A549 treated with AZD2906 at 1 μM for 4 hours (cell line): Measurements from ENCODE around the gene PIGS. TPM values are rescaled to one million over a fixed set of nuclear protein-coding genes. Genes with fewer than 3 reads are reported as not detected.

Experiments used
- total RNA-seq: library from RNA; stranded (reverse); fragments of 200-300 nt; extraction: Qiagen RNA extraction; gene quantifications from 5 replicates; pipeline ENCODE4 v1.2.3, GENCODE V29; 2022

Gene PIGS
- total RNA-seq: 56.2 to 63.4 TPM (median 58.3 TPM) in 5 replicates

DNA sequence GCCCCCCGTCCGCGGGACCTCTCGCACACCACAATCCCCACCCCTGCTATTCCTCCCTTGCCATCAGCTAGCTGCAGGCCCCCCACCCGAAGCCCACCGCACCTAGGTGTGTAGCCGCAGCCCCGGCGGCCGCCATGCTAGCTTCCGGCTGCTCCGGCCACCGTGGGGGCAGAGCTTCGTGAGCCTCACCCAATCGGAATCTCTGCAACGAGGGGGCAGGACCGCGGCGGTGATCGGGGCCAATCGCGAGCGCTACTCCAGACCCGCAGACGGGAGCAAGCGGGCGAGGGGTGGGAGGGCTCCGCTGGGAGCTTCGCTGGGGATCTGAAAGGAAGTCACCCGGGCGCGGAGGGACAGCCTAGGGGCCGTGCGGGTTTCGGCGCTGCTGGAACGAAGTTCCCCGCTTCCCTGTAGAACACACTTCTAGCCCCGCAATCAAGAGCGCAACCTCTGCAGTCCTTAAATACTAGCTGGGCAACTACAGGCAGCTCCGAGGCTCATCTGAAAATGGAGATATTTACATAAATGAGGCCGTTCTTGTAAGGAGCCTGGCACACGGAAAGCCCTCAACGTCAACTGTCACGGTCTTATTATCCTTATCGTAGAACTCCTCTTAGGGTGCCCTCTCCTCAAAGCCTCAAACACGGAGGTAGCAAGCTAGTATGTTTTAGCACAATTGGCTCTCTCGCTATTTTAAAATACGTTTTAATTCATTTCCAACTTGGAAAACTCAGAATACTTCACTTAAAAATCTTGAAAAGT is at the start of gene PIGS:
TSS of gene PIGS (minus strand) at position 164 of the 762 bp plus-strand sequence. CDS start at position 136, 28 bp downstream.

DNA sequence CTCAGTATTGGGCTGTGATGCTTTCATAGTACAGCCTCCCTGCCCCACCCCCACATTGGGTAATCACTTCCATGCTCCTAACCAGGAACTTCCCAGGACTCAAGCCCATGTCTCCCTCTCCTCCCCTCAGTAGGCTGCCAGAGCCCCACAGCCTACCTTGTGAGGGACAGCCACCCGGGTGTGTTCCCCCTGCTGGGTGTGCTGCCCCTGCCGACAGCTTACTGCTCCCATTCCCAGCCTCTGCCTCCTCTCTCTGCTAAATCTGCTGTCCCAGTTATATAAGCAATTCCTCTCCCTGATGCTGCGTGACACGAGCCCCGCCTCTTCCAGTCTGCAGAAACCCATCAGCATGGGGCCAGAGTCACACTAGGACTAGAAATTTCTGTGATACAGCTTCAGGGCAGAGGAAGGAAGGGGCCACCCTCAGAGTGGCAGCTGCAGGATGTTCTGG is 42.6 kb upstream of the PIGS start, which contains the start of gene RSKR:
TSS of gene RSKR (minus strand) at position 255 of the 451 bp plus-strand sequence. CDS start at position 231, 24 bp downstream.

DNA sequence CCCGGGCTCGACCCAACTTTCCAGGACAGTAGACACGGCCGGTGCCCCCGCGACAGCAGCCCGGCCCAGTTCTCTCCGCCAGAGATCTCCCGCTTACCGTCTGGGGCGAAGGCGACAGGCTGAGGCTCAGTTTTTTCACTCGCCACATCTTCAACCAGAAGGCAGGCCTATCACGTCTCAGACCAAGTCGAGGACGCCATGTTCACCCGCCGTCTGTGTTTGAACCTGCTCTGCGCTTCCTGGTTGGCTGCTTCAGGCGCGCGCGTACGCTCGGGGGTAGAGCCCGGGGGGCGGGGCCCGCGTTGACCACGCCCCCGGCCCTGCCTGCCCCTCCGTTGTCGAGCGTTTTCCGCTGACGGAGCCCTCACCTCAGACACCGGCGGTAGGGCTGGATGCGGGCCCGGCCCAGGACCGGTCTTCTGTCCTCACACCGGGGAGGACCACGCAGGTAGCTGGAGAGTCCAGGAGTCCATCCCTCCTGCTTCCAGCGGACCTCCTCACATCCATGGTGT is 27.5 kb upstream of the PIGS start, which contains the start of gene SPAG5:
TSS of gene SPAG5 (minus strand) at position 227 of the 512 bp plus-strand sequence. CDS start at position 148, 79 bp downstream.

DNA sequence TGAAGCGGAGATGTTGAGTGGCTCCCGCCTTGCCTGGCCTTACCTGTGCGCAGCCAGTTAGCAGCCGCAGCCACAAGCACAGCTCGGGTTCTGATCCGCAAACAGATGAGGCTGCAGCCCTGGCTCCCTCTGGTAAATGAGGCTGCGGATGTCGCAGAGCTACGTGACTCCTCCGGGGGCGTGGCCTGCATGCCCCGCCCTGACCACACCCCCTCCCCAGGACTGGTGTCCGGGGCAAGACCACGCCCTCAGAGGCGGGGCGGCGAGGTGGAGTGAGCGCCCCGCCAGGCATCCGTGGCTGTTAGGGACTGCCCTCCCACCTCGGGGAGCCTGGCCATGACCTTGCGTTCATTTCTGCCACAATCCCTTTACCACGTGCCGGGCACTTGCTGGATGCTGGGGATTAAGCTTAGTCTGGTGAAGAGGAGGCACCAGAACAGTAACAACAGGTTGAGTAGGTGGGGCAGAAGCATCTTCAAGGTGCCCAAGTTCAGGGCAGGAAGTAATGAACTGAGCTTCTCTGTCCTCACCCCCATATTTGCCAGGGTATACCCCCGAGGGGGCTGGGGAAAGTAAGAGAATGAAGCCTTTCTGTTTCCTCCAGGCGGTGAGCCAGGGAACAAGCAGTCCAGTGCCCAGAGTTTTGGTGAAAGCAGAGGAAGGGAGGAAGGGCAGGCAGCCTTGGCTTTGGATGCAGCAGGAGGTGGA is 5.6 kb upstream of the PIGS start, which contains the start of gene ALDOC:
TSS of gene ALDOC (minus strand) at position 138 of the 708 bp plus-strand sequence. CDS start 1,363 bp downstream, outside the sequence.

DNA sequence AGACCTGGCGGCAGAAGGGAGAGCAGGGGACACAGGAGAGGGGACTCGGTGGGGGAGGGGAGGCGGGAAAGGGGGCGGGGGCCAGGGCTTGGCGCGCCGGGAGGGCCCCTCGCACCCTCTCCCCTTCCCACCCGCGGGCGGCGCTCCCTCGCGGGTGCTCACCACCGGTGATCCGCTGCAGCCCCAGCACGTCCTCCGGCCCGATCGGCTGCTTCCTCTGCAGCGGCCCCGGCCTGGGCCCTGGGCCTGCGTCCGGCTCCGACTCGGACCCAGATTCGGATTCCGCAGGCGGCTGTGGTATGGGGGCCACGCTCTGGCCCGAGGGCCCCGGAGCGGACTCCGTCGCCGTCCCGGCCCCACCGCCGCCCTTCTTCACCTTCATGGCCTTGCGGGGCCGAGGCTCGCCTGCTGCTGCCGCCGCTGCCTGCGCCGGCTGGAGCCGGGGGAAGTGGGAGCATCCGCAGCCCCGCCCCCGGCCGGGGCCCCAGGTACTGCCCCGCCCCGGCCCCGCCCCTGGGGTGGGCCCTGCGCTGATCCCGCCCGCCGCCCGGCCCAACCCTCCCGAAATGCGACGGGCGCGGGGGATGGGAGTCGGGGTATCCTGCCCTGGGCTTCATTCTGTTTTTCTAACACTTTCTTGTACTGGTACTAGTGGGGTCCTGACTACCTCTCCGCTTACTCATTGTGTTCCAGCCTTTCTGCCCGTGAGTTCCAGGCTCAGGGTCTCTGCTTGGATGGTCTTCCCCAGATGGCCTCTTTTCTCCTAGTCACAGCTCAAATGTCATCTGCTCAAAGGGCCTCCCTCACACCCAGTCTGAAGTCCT is 18.9 kb downstream of the PIGS start, which contains the start of gene UNC119:
TSS of gene UNC119 (minus strand) at position 449 of the 824 bp plus-strand sequence. CDS start at position 382, 67 bp downstream.

DNA sequence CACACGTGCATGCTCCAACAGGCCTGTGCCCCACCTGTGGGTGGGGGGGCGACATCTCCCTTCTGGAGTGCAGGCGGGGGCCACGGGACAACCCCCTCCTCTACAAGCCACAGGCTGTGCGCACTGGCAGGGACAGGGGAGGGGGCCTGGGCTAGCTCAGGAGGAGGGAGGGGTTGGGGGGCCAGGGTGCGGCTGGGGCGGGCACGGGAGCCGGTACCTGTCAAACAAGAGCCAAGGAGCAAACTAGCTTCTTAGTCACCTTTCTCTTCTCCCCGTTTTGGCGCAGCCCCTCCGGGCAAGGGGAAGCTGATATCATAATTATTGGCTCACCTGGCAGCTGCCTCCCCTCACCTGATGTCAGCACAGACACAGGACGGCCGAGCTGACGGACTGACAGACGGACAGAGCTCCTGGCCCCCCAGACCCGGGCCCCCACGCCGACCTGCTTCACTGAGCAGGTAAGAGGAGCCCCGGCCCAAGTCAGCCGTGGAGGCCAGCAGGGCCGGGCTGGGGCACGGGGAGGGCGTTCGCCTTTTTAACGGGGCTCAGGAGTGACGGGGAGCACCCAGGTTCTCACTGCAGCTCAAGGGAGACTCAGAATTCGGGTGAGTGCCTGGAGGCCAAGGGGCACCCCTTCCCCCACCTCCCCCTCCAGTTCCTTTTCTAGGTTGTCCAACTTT is 65.2 kb downstream of the PIGS start, which contains the start of gene FOXN1:
TSS of gene FOXN1 (plus strand) at position 363 of the 680 bp plus-strand sequence. CDS start 17,622 bp downstream, outside the sequence.

Other genes with a start within 250 kb of the PIGS start
- gene IFT20, start 236.1 kb downstream of the PIGS start, total RNA-seq: 45.8 to 57.5 TPM (median 52.2 TPM) in 5 replicates
- 41.0 to 50.2 TPM (median 46.4 TPM) in 5 replicates for gene TNFAIP1, start 235.8 kb downstream of the PIGS start, total RNA-seq
- gene POLDIP2, start 214.0 kb downstream of the PIGS start, total RNA-seq: 146 to 166 TPM (median 164 TPM) in 5 replicates
- not detected in 5 replicates for gene SEBOX, start 206.3 kb downstream of the PIGS start, total RNA-seq
- 16.3 to 24.7 TPM (median 20.7 TPM) in 5 replicates for gene VTN, start 201.2 kb downstream of the PIGS start, total RNA-seq
- 4.4 to 6.2 TPM (median 5.6 TPM) in 5 replicates for gene SARM1, start 199.8 kb downstream of the PIGS start, total RNA-seq
- 15.0 to 19.0 TPM (median 17.1 TPM) in 5 replicates for gene SLC46A1, start 165.3 kb downstream of the PIGS start, total RNA-seq
- 0.05 to 0.21 TPM (median 0.10 TPM) in 5 replicates for gene SLC13A2, start 97.9 kb downstream of the PIGS start, total RNA-seq
- gene FOXN1, start 65.2 kb downstream of the PIGS start, total RNA-seq: 0.02 to 0.07 TPM (median 0.03 TPM) in 3 of 5 replicates, not detected in the others
- 22.8 to 31.0 TPM (median 29.7 TPM) in 5 replicates for gene UNC119, start 18.9 kb downstream of the PIGS start, total RNA-seq
- 1.3 to 2.4 TPM (median 2.0 TPM) in 5 replicates for gene ALDOC, start 5.4 kb upstream of the PIGS start, total RNA-seq
- gene SPAG5, start 27.5 kb upstream of the PIGS start, total RNA-seq: 62.3 to 70.8 TPM (median 69.3 TPM) in 5 replicates
- gene RSKR, start 42.7 kb upstream of the PIGS start, total RNA-seq: 2.7 to 3.6 TPM (median 2.9 TPM) in 5 replicates
- 47.0 to 74.8 TPM (median 53.1 TPM) in 5 replicates for gene BLTP2, start 73.6 kb upstream of the PIGS start, total RNA-seq
- gene SDF2, start 90.4 kb upstream of the PIGS start, total RNA-seq: 78.3 to 83.2 TPM (median 82.4 TPM) in 5 replicates
- 63.8 to 70.4 TPM (median 69.6 TPM) in 5 replicates for gene SUPT6H, start 90.7 kb upstream of the PIGS start, total RNA-seq
- 1.00 to 1.4 TPM (median 1.3 TPM) in 5 replicates for gene PROCA1, start 140.4 kb upstream of the PIGS start, total RNA-seq
- gene RAB34, start 146.3 kb upstream of the PIGS start, total RNA-seq: 208 to 235 TPM (median 232 TPM) in 5 replicates
- gene RPL23A, start 148.5 kb upstream of the PIGS start, total RNA-seq: 1,734 to 2,333 TPM (median 2,200 TPM) in 5 replicates
- 28.7 to 45.6 TPM (median 42.9 TPM) in 5 replicates for gene TLCD1, start 154.7 kb upstream of the PIGS start, total RNA-seq
- gene NEK8, start 157.3 kb upstream of the PIGS start, total RNA-seq: 3.4 to 4.6 TPM (median 4.0 TPM) in 5 replicates
- 59.0 to 80.7 TPM (median 75.0 TPM) in 5 replicates for gene TRAF4, start 172.5 kb upstream of the PIGS start, total RNA-seq